HG03558 (cell line): ENCODE measurements around the gene IQCN.

Experiments used
- ATAC-seq: cut with Tn5 transposase; IDR thresholded peaks from one replicate; pipeline ENCODE4 v1.9.1; 2021; ENCODE audit warnings: moderate number of reproducible peaks; ENCODE audit not compliant: unreplicated experiment; ENCODE audit errors: extremely low read depth

Gene IQCN

GRCh38 chr19:18306209-18306887, 32.1 kb upstream of the IQCN start:
- no peak for ATAC-seq

GRCh38 chr19:18304458-18305310, 30.4 kb upstream of the IQCN start:
- ATAC-seq = no peak

GRCh38 chr19:18304208-18304457, 29.9 kb upstream of the IQCN start:
- no peak for ATAC-seq

- ATAC-seq = no peak
These were observed 27.5 kb upstream of the IQCN start for GRCh38 chr19:18301718-18302111.

GRCh38 chr19:18300930-18301717, 26.9 kb upstream of the IQCN start:
- ATAC-seq = no peak

GRCh38 chr19:18299654-18300053, 25.4 kb upstream of the IQCN start:
- no peak for ATAC-seq

GRCh38 chr19:18298601-18299000, 24.3 kb upstream of the IQCN start:
- ATAC-seq = no peak

GRCh38 chr19:18297308-18297707, 23.1 kb upstream of the IQCN start:
- ATAC-seq = no peak

GRCh38 chr19:18295034-18295451, 20.8 kb upstream of the IQCN start:
- ATAC-seq = no peak

GRCh38 chr19:18294467-18294864, 20.2 kb upstream of the IQCN start:
- no peak for ATAC-seq

GRCh38 chr19:18293642-18294466, 19.6 kb upstream of the IQCN start:
- ATAC-seq = no peak

GRCh38 chr19:18292810-18293641, 18.8 kb upstream of the IQCN start:
- ATAC-seq = no peak

GRCh38 chr19:18292462-18292809, 18.2 kb upstream of the IQCN start:
- no peak for ATAC-seq

GRCh38 chr19:18291590-18292461, 17.6 kb upstream of the IQCN start:
- ATAC-seq = no peak

GRCh38 chr19:18291019-18291524, 16.8 kb upstream of the IQCN start:
- ATAC-seq = no peak

- ATAC-seq = no peak
These were observed 16.2 kb upstream of the IQCN start for GRCh38 chr19:18290302-18291018.

GRCh38 chr19:18289471-18290301, 15.4 kb upstream of the IQCN start:
- ATAC-seq = no peak
